K562 (cell line): ENCODE measurements around the gene KRTAP5-6. TPM values are rescaled to one million over a fixed set of nuclear protein-coding genes. Genes with fewer than 3 reads are reported as not detected.

Experiments
- ATAC-seq: fragments of 200-7000 bp; cut with Tn5 transposase; 3 replicates; pipeline ENCODE4 v1.9.1; 2020; ENCODE audit warnings: moderate library complexity
- BruUV-seq: library from RNA; stranded (reverse); fragments of 400-500 nt; replicated peaks from 2 replicates; lab custom pipeline; 2021; lab: Mats Ljungman, UMichigan
- CTCF ChIA-PET: fragments of 300-600 bp; formaldehyde crosslinking; extraction: SDS; loops from one replicate; lab custom pipeline; 2021; ENCODE audit warnings: low intra/inter-chr PET ratio; lab: Yijun Ruan, JAX
- POLR2A ChIA-PET: fragments of 300-600, 350-650 bp; sonication (Branson Sonifier 250); formaldehyde crosslinking; extraction: SDS; loops from one replicate; lab custom pipeline; 2021; ENCODE audit warnings: antibody characterized with exemption, inconsistent platforms; lab: Yijun Ruan, JAX
- DNase-seq, 4 experiments: peaks; one replicate each; pipeline versions ENCODE4 v3.0.0 to v3.0.0-alpha.2; 2011 to 2018; ENCODE audit warnings: low spot score in 3 of 4, mixed read lengths in 3 of 4; ENCODE audit errors: extremely low read depth in 1 of 4
- FAIRE-seq: peaks from 2 replicates; lab custom pipeline; 2011; peaks lifted over from hg19 to GRCh38; lab: Jason Lieb, UNC
- H2AFZ ChIP-seq: 2 replicates; pipeline ENCODE4 v1.6.0; 2011; ENCODE audit warnings: low read depth, low read length, control low read depth, inconsistent platforms
- H3K27ac ChIP-seq: fragments of 200-600 bp; 3 replicates; pipeline ENCODE4 v1.8.0; 2011; ENCODE audit warnings: low read depth, mild to moderate bottlenecking, control low read depth, inconsistent platforms, low read length, moderate library complexity, mixed read lengths; ENCODE audit errors: extremely low read depth
- H3K27me3 ChIP-seq, 2 experiments: fragments of 300-600 bp in 1 of 2; 2 replicates in 1 of 2; 3 replicates in 1 of 2; pipeline versions ENCODE4 v1.6.0 to v1.8.0; 2011; ENCODE audit warnings: inconsistent platforms in 2 of 2, low read length in 2 of 2, mild to moderate bottlenecking in 1 of 2, mixed read lengths in 1 of 2, moderate library complexity in 1 of 2; ENCODE audit not compliant: control insufficient read depth in 2 of 2, insufficient read depth in 2 of 2
- H3K36me3 ChIP-seq: fragments of 300-600 bp; 3 replicates; pipeline ENCODE4 v1.8.0; 2011; ENCODE audit warnings: mild to moderate bottlenecking, low read length, inconsistent platforms; ENCODE audit not compliant: control insufficient read depth, insufficient read depth
- H3K4me1 ChIP-seq, 2 experiments: fragments of 200-600 bp in 1 of 2; replicated peaks in 1 of 2; 2 replicates in 1 of 2; 3 replicates in 1 of 2; pipeline versions ENCODE4 v1.5.1 to v1.8.0; 2011; ENCODE audit warnings: inconsistent platforms in 2 of 2, low read length in 2 of 2, mild to moderate bottlenecking in 1 of 2, mixed read lengths in 1 of 2, moderate library complexity in 1 of 2; ENCODE audit not compliant: control insufficient read depth in 2 of 2, insufficient read depth in 2 of 2
- H3K4me2 ChIP-seq: 2 replicates; pipeline ENCODE4 v1.6.1; 2011; ENCODE audit warnings: low read length, control low read depth, inconsistent platforms, mixed read lengths; ENCODE audit not compliant: insufficient read depth
- H3K4me3 ChIP-seq: fragments of 200-600 bp; sonication (generic), shearing (Covaris generic); 2 replicates; pipeline ENCODE4 v1.5.1; 2016; ENCODE audit warnings: control low read depth, inconsistent platforms
- H3K79me2 ChIP-seq: fragments of 200-600 bp; 3 replicates; pipeline ENCODE4 v1.8.0; 2011; ENCODE audit warnings: low read length, inconsistent platforms; ENCODE audit not compliant: control insufficient read depth, insufficient read depth
- H3K9ac ChIP-seq, 2 experiments: 2 replicates each; pipeline versions ENCODE4 v1.6.0 to v1.6.1; 2011; ENCODE audit warnings: low read depth in 2 of 2, low read length in 2 of 2, control low read depth in 1 of 2, inconsistent platforms in 1 of 2, mild to moderate bottlenecking in 1 of 2, mixed read lengths in 1 of 2; ENCODE audit not compliant: insufficient read depth in 1 of 2
- H3K9me1 ChIP-seq: one replicate; pipeline ENCODE4 v1.6.0; 2011; ENCODE audit warnings: inconsistent platforms, mild to moderate bottlenecking, low read length, moderate library complexity; ENCODE audit not compliant: control insufficient read depth, insufficient read depth
- H3K9me3 ChIP-seq: replicated peaks from 2 replicates; pipeline ENCODE4 v1.5.1; 2011; ENCODE audit warnings: low read depth, low read length, inconsistent platforms; ENCODE audit not compliant: control insufficient read depth, insufficient read depth
- H4K20me1 ChIP-seq: replicated peaks from 2 replicates; pipeline ENCODE4 v1.6.1; 2011; ENCODE audit warnings: low read length, inconsistent platforms, mixed read lengths; ENCODE audit not compliant: control insufficient read depth, insufficient read depth
- BCOR ChIP-seq: fragments of 450-650 bp; IDR thresholded peaks from 2 replicates; pipeline ENCODE4 v1.6.1; 2016
- CBFB ChIP-seq: sonication (generic); formaldehyde crosslinking; IDR thresholded peaks from 2 replicates; pipeline ENCODE4 v1.4.0; 2020; ENCODE audit warnings: mild to moderate bottlenecking, missing genetic modification reagents
- ELF1 ChIP-seq: fragments of 200-800 bp; sonication (Bioruptor generic); IDR thresholded peaks from 2 replicates; pipeline ENCODE4 v1.6.1; 2016; ENCODE audit warnings: missing genetic modification characterization, missing compliant biosample characterization
- ESRRA ChIP-seq: fragments of 450-650 bp; IDR thresholded peaks from 2 replicates; pipeline ENCODE4 v1.6.1; 2014; ENCODE audit warnings: low read depth, mild to moderate bottlenecking, moderate library complexity, borderline replicate concordance
- FOXK2 ChIP-seq, 2 experiments: fragments of 450-650 bp; IDR thresholded peaks in 1 of 2; conservative IDR thresholded peaks in 1 of 2; 2 replicates each; pipeline ENCODE4 v1.6.1; 2016; ENCODE audit warnings: low read depth in 2 of 2, mild to moderate bottlenecking in 1 of 2
- GATA2 ChIP-seq: sonication (generic); formaldehyde crosslinking; IDR thresholded peaks from 2 replicates; pipeline ENCODE4 v1.4.0; 2020; ENCODE audit warnings: mild to moderate bottlenecking, missing genetic modification reagents
- MAFG ChIP-seq: fragments of 450-650 bp; conservative IDR thresholded peaks from 2 replicates; pipeline ENCODE4 v1.6.1; 2016; ENCODE audit warnings: missing genetic modification characterization, missing compliant biosample characterization
- MAFK ChIP-seq: IDR thresholded peaks from 2 replicates; pipeline ENCODE4 v1.6.1; 2011; ENCODE audit warnings: low read length, improper control_type of control experiment
- OTX1 ChIP-seq: fragments of 450-650 bp; formaldehyde crosslinking; IDR thresholded peaks from 2 replicates; pipeline ENCODE4 v1.4.0; 2022; ENCODE audit warnings: mild to moderate bottlenecking
- PHF21A ChIP-seq: fragments of 450-650 bp; IDR thresholded peaks from 2 replicates; pipeline ENCODE4 v1.6.1; 2017; ENCODE audit warnings: low read depth, borderline replicate concordance
- PURB ChIP-seq: sonication (generic); formaldehyde crosslinking; IDR thresholded peaks from 2 replicates; pipeline ENCODE4 v1.9.0; 2021; ENCODE audit warnings: low read depth, mild to moderate bottlenecking, missing genetic modification reagents
- SPI1 ChIP-seq: IDR thresholded peaks from 2 replicates; pipeline ENCODE4 v1.6.1; 2011; ENCODE audit warnings: low read depth, low read length, control low read depth, borderline replicate concordance
- XRCC4 ChIP-seq: IDR thresholded peaks from one replicate; pipeline ENCODE4 v1.6.1; 2011; ENCODE audit not compliant: insufficient read depth, insufficient read length; ENCODE audit errors: extremely low read depth
- ZNF583 ChIP-seq: fragments of 250-450 bp; sonication (Bioruptor Pico); IDR thresholded peaks from 2 replicates; pipeline ENCODE4 v1.4.0; 2020
- WGBS: fragments of 100-300 bp; shearing (Covaris generic); methylation state at CpG from one replicate; pipeline ENCODE4 v1.1.6; 2016; ENCODE audit warnings: low coverage, mixed read lengths; ENCODE audit not compliant: insufficient coverage; ENCODE audit errors: missing lambda C conversion rate; 5-methylcytosine and 5-hydroxymethylcytosine counted together
- in situ Hi-C: fragments of 300-500 bp; cut with MboI; formaldehyde crosslinking; loops from 4 replicates; pipeline ENCODE4 v1.15.0; 2018; ENCODE audit warnings: inconsistent platforms, mixed read lengths
- intact Hi-C: fragments of 100-400 bp; cut with micrococcal nuclease; formaldehyde crosslinking; loops from 2 replicates; pipeline ENCODE4 v1.14.2; 2022
- polyA plus RNA-seq, 8 experiments: library from polyadenylated mRNA; depleted of rRNA in 4 of 8; stranded (reverse) in 5 of 8; unstranded in 3 of 8; fragments of >200 nt; fragmentation: Nextera tagmentation in 2 of 8; fragmentation: Illumina TruSeq in 1 of 8; extraction: Ambion mirVana in 2 of 8; extraction: Trizol in 1 of 8; gene quantifications; 2 replicates each; pipeline versions ENCODE4 v1.2.1 to v1.2.3, GENCODE V29; 2011 to 2014; ENCODE audit warnings: inconsistent platforms in 1 of 8, missing spikeins in 1 of 8
- total RNA-seq, 7 experiments: library from RNA; depleted of rRNA in 6 of 7; stranded (reverse); fragments of >200 nt in 6 of 7; fragmentation: Illumina TruSeq in 2 of 7; extraction: Trizol in 2 of 7; gene quantifications; 2 replicates each; pipeline versions ENCODE4 v1.2.1 to v1.2.3, GENCODE V29; 2011 to 2021; ENCODE audit warnings: low replicate concordance in 1 of 7
- TF ChIP-seq, protein P1 (sequence below), 2 experiments: IDR thresholded peaks; 2 replicates each; pipeline ENCODE4 v1.6.1; 2011; ENCODE audit warnings: borderline replicate concordance in 1 of 2, control low read depth in 1 of 2, low read depth in 1 of 2, low read length in 1 of 2, mild to moderate bottlenecking in 1 of 2, mixed read lengths in 1 of 2, moderate library complexity in 1 of 2; ENCODE audit not compliant: insufficient read depth in 1 of 2, insufficient read length in 1 of 2, poor library complexity in 1 of 2, severe bottlenecking in 1 of 2; ENCODE audit errors: extremely low read depth in 1 of 2
- TF ChIP-seq, protein P2 (sequence below): fragments of 250-450 bp; sonication (Bioruptor Pico); IDR thresholded peaks from 2 replicates; pipeline ENCODE4 v1.5.0; 2020; ENCODE audit warnings: mild to moderate bottlenecking
- TF ChIP-seq, protein P3 (sequence below): fragments of 450-650 bp; IDR thresholded peaks from 2 replicates; pipeline ENCODE4 v1.6.1; 2017; ENCODE audit warnings: antibody characterized with exemption
- TF ChIP-seq, protein P4 (sequence below): fragments of 250-450 bp; sonication (Bioruptor Pico); IDR thresholded peaks from 2 replicates; pipeline ENCODE4 v1.6.1; 2021; ENCODE audit warnings: mild to moderate bottlenecking
- TF ChIP-seq, protein P5 (sequence below): fragments of 250-450 bp; sonication (Bioruptor Pico); IDR thresholded peaks from 2 replicates; pipeline ENCODE4 v1.8.0; 2021; ENCODE audit warnings: borderline replicate concordance, mild to moderate bottlenecking, moderate library complexity; ENCODE audit not compliant: poor library complexity, severe bottlenecking

Gene KRTAP5-6
- total and polyA plus RNA-seq, 9 of the 15 experiments (the other 6 are each of a cell fraction or from before 2014, with no cell fraction given): not detected

DNA sequence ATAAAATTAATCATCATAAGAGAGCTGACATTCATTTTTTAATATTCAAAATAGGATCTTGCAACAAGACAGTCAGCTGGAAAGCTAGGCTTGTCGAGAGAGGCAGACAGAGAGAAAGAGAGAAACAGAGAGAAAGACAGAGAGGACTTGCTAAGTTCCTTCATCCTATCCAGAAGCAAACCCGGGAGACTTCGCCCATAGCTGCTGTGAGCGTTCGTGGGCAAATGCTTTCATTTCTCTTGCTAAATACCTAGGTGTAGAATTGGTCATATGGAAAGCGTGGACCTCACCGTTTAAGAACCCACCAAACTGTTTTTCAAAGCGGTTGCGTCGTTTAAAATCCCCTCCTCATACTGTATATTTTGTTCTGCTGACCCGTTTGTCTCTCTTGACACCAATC is 25.3 kb upstream of the KRTAP5-6 start:
- no peak for ATAC-seq
- in situ Hi-C loops: no loop called here
- peaks cover 45 to 54% of the 10 kb centered on the region in 2 experiments for H3K27me3 ChIP-seq
- no peak overlapping the region for H2AFZ ChIP-seq
- no peak overlapping the region for H3K4me2 ChIP-seq
- H3K4me3 ChIP-seq: no peak overlapping the region
- ChIA-PET POLR2A (no interaction called here), CTCF (no interaction called here)
- peaks cover 2% of the 10 kb centered on the region for H3K9me1 ChIP-seq
- H4K20me1 ChIP-seq: 0 out of 2 replicates have a peak, but pooled peaks cover 9% of the 10 kb centered on the region
- H3K4me1 ChIP-seq: no peaks in the 10 kb centered on the region
- H3K79me2 ChIP-seq: no peaks in the 10 kb centered on the region
- DNase-seq: no peak
- intact Hi-C loops: no loop called here
- no TSS peak for BruUV-seq
- H3K9ac ChIP-seq: no peak overlapping the region
- no peak for FAIRE-seq
- no peak overlapping the region for H3K27ac ChIP-seq
- H3K36me3 ChIP-seq: no peaks in the 10 kb centered on the region
- WGBS: 0% methylated on average over 11 of the region's 11 CpGs
- H3K9me3 ChIP-seq: no peaks in the 10 kb centered on the region
- TF ChIP-seq PHF21A: no peak
- TF ChIP-seq GATA2 (CRISPR knock-in tag): no peak
- TF ChIP-seq ESRRA: no peak
- TF ChIP-seq CBFB (CRISPR knock-in tag): no peak
- TF ChIP-seq, protein P1, sequence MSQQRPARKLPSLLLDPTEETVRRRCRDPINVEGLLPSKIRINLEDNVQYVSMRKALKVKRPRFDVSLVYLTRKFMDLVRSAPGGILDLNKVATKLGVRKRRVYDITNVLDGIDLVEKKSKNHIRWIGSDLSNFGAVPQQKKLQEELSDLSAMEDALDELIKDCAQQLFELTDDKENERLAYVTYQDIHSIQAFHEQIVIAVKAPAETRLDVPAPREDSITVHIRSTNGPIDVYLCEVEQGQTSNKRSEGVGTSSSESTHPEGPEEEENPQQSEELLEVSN (IDR thresholded peaks at IDR 0.05; ENCODE audit: borderline replicate concordance in 1 of 2, extremely low read depth in 1 of 2, insufficient read depth in 1 of 2, insufficient read length in 1 of 2, low read depth in 1 of 2, low read length in 1 of 2, poor library complexity in 1 of 2, severe bottlenecking in 1 of 2): no peak
- no peak for TF ChIP-seq ZNF583 (CRISPR knock-in tag)
- TF ChIP-seq, protein P2, sequence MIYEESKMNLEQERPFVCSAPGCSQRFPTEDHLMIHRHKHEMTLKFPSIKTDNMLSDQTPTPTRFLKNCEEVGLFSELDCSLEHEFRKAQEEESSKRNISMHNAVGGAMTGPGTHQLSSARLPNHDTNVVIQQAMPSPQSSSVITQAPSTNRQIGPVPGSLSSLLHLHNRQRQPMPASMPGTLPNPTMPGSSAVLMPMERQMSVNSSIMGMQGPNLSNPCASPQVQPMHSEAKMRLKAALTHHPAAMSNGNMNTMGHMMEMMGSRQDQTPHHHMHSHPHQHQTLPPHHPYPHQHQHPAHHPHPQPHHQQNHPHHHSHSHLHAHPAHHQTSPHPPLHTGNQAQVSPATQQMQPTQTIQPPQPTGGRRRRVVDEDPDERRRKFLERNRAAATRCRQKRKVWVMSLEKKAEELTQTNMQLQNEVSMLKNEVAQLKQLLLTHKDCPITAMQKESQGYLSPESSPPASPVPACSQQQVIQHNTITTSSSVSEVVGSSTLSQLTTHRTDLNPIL (CRISPR knock-in tag): no peak
- TF ChIP-seq BCOR: no peak
- TF ChIP-seq, protein P3, sequence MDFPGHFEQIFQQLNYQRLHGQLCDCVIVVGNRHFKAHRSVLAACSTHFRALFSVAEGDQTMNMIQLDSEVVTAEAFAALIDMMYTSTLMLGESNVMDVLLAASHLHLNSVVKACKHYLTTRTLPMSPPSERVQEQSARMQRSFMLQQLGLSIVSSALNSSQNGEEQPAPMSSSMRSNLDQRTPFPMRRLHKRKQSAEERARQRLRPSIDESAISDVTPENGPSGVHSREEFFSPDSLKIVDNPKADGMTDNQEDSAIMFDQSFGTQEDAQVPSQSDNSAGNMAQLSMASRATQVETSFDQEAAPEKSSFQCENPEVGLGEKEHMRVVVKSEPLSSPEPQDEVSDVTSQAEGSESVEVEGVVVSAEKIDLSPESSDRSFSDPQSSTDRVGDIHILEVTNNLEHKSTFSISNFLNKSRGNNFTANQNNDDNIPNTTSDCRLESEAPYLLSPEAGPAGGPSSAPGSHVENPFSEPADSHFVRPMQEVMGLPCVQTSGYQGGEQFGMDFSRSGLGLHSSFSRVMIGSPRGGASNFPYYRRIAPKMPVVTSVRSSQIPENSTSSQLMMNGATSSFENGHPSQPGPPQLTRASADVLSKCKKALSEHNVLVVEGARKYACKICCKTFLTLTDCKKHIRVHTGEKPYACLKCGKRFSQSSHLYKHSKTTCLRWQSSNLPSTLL: no peak
- TF ChIP-seq PURB (CRISPR knock-in tag): no peak
- no peak for TF ChIP-seq XRCC4
- no peak for TF ChIP-seq OTX1 (CRISPR knock-in tag)
- no peak for TF ChIP-seq ELF1 (tag)
- TF ChIP-seq MAFG: no peak
- TF ChIP-seq, protein P4, sequence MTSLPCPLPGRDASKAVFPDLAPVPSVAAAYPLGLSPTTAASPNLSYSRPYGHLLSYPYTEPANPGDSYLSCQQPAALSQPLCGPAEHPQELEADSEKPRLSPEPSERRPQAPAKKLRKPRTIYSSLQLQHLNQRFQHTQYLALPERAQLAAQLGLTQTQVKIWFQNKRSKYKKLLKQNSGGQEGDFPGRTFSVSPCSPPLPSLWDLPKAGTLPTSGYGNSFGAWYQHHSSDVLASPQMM (CRISPR knock-in tag): no peak
- TF ChIP-seq, protein P5, sequence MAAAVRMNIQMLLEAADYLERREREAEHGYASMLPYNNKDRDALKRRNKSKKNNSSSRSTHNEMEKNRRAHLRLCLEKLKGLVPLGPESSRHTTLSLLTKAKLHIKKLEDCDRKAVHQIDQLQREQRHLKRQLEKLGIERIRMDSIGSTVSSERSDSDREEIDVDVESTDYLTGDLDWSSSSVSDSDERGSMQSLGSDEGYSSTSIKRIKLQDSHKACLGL: no peak
- no peak for TF ChIP-seq MAFK
- TF ChIP-seq SPI1: no peak
- TF ChIP-seq FOXK2 (conservative IDR thresholded peaks at IDR 0.05 in 1 of 2, IDR thresholded peaks at IDR 0.05 in 1 of 2; ENCODE audit: low read depth in 2 of 2): no peak
